T-helper 9 cell (primary cell): ENCODE measurements around the gene SRP9.
A peak's percentile ranks its signal among the peaks of the same experiment; 100 is the strongest.
"Not testable (repeated sequence)": the region's sequence is repeated elsewhere in the genome, so short reads cannot be mapped to it uniquely, and the experiment has no call there.

Source experiments
- DNase-seq: peaks from one replicate; pipeline ENCODE4 v3.0.0-alpha.2; 2020

SRP9 gene

DNA sequence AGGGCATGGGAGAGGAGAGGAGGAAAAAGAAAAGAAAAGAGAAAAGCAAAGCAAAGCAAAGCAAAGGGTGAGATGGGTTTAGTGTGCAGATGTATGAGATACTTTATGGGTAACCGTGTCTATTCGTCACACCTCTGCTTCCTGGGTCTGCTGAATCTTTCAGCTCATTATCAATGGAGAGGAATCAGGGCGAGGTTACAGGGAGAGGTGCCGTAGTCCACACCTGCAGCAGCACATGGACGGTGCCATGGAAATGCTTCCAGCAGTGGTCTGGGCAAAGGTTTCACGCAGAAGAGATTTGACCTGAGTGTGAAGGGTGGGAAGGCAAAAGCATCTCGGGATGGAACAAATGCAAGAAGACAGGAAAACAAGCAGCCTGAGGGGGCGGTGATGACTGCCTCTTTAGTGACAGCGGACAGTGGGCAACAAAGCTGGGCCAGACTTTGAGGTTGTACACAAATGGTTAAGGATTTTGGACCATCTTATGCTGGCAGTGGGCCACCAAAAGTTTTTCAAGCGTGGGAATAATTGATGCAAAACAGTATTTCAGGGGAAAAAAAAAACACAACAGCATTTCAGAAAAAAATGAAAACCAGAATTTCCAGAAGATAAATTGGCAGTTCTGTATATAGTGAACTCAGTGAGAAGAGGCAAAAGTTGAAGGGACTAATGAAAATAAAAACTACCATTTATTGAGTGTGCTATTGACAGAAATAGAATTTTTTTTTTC, 19.5 kb upstream of the SRP9 start:
- DNase-seq: no peak

GRCh38 chr1:225759972-225760371, 17.7 kb upstream of the SRP9 start:
- not testable (repeated sequence) for DNase-seq

- no peak for DNase-seq
Observed at GRCh38 chr1:225760531-225760930, 17.1 kb upstream of the SRP9 start.

- DNase-seq: not testable (repeated sequence)
Observed at GRCh38 chr1:225761395-225761794, 16.2 kb upstream of the SRP9 start.

DNA sequence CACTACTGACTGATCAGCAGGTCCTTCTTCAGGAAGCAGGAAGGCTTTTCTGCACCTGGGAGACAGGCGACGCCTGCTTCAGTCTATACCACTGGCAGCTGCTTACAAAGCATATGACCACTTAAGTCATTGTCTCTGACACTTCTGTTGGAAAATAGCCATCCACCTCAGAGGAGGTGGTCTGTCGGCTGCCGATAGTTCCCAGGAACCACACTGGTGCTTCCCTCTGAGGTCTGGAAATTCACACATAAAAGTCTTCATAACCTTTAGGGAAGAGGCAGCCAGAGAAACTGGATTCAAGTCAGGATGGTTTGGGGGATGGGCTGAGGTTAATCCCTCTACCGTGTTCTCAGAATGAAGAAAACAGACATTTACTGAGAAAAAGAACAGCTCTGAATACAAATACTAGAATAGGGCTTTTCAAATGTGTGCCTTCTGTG, 15.6 kb upstream of the SRP9 start:
- DNase-seq: no peak

DNA sequence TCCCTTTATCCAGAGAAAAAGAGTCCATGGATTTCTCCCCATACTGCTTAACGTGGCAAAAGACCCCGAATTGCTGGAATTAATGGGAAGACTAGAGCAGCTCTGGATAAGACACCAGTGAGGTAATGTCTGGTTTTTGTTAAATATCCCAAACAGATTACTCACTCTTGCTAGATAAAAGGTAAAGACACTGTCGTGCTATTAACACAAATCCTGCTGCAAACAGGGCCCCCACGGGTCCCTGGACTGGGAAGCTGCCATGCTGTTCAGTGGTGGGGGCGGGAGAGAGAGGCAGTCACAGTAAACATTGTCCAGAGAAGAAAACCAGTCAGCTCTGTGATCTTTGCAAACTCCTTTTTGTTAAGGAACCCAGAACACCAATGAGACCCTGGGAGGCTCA, 15.2 kb upstream of the SRP9 start:
- no peak for DNase-seq

DNA sequence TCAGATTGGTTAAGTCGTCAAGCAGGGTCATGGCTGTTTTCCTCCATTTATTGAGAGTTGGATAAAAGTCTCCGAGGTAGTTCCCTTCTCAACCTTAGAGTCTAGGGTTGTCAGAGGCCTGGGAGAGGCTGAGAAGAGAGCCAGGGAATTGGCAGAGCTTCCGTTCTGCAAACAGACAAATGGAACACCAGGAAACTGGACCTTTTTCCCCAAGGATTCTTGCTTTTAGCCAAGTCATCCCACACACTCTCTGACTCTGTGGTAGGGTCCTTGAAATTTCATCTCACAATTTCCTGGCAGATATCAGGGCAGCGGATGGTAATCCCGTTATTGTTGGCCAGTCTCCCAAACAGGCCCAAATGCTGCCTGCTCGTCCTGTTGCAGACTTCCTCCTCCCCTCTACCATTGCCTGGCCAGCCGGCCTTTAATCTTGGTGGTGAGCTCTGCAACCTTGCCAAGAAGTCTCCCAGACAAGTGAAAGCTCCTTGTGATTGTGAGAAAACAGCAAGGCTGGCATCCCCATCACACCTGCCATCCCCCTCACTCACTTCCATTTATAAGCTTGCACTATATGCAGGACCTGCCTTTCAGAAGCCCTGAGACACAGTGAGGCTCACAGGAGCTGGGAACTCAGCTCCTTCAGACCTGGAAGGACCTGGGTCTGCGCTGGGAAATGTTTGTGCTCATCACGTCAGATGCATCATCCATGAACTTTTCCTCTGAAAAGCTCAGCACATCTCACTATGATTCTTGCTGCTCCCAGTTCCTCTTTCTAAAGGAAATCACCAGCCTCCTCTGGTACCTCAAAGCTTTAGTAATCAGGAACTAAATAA, 13.7 kb upstream of the SRP9 start:
- no peak for DNase-seq

DNA sequence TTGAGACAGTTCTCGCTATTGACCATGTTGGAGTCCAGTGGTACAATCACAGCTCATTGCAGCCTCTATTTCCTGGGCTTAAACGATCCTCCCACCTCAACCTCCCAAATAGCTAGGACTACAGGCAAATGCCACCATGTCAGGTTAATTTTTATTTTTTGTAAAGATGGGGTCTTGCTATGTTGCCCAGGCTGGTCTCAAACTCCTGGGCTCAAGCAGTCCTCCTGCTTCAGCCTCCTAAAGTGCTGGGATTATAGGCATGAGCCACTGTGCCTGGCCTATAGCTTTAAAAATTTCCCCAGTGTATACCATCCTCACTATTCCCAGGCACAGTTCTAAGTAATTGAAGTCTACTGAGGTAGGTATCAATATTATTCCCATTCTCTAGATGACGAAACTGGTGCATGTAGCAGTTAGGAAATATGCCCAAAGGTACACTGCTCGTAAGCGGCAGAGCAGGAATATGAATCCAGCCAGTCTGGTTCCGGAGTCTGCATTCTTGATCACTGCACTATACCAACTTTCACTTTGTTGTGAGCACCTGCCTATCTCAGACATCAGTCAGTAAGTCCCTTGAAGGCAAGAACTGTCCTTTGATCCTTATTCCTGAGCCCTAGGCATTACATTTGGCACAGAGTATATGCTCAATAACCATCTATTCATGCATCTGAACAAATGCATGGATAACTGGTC, 11.5 kb upstream of the SRP9 start:
- DNase-seq: no peak

DNA sequence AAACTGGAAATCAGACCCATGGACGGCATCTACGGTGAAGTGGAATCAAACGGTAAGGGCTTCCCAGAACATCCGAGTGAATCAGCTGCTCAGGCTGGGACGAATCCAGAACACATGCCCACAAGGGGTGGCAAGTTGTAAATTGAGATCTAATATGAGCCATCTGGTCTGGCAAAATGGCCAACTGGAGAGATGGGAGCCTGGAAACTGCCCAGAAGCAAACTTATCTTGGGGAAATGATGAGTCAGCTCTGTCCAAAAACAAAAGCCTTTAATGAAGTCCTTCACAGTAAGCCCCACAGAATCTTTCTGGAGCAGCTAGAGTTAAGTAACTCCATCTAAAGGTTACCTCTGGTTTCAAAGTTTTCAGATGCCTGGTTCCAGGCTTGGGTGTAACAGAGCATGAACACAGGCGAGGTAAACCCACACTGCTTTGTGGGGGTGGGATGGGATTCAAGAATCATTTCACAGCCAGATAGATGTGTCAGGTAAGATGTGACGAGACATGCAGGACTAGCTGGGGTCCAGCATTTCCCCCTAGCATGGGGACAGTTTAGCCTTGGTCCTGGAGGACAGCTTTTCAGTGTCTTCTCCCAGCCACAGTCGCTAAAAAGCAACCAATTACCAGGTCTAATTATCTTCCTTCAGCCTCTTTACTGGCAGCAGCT, 10.5 kb upstream of the SRP9 start:
- no peak for DNase-seq

- DNase-seq: no peak
Observed at GRCh38 chr1:225767634-225768540, 9.7 kb upstream of the SRP9 start.

- DNase-seq: no peak
Observed at GRCh38 chr1:225768662-225769426, 8.8 kb upstream of the SRP9 start.

- DNase-seq: no peak
Observed at GRCh38 chr1:225769687-225770086, 7.9 kb upstream of the SRP9 start.

DNA sequence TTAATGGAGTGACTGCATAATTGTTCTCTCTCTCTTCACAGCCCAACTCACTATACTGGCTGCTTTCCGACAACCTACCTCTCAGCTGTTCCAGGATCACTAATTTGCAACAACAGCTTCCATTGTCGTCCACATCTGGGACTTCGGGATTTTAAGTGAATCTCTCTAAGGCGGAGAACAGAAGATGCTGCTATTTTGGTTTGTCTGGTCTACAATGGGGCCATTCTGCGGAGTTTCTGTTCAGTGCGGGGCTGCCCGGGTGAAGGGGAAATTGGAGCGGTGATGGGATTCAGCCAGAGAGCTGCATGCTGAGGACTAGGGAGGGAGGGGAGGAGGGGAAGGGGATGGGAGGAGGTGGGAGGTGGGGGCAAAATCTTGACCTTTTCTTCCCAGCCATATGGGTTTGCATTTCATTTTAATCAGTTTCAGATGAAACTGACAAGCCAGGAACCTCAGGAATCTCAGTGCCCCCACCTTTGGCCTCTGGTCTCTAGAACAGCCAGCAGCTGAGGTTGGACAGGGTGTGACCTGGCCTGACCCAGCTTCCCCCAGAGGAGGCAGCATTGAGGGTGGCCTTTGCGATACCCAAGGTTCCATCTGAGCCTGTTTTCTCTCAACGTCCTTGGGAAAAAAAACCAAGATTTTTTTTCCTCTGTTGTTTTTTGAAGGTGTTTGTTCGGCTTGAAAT, 6.9 kb upstream of the SRP9 start:
- no peak for DNase-seq

- no peak for DNase-seq
Observed at GRCh38 chr1:225771661-225772322, 5.8 kb upstream of the SRP9 start.

DNA sequence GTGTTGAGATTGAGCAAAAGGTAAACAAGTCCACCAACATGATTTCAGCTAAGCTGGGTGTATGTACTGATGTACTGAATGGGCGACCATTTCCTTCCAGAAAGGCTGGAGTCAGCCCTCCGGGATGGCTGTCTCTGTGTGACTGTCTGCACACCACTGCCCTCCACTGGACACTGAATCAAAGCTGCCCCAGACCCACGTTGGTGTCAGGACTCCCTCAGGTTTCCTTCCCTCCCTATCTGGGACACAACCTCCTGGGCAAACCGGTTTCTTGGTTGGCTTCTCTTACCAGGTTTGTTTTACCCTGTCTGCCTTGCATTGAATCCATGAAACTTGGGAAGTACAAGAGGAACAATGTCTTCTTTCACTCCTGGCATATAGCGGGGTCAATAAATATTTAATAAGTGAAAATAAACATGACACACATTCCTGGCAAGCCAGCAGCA, 5.3 kb upstream of the SRP9 start:
- DNase-seq: no peak

- DNase-seq: no peak
Observed at GRCh38 chr1:225772848-225773247, 4.8 kb upstream of the SRP9 start.

DNA sequence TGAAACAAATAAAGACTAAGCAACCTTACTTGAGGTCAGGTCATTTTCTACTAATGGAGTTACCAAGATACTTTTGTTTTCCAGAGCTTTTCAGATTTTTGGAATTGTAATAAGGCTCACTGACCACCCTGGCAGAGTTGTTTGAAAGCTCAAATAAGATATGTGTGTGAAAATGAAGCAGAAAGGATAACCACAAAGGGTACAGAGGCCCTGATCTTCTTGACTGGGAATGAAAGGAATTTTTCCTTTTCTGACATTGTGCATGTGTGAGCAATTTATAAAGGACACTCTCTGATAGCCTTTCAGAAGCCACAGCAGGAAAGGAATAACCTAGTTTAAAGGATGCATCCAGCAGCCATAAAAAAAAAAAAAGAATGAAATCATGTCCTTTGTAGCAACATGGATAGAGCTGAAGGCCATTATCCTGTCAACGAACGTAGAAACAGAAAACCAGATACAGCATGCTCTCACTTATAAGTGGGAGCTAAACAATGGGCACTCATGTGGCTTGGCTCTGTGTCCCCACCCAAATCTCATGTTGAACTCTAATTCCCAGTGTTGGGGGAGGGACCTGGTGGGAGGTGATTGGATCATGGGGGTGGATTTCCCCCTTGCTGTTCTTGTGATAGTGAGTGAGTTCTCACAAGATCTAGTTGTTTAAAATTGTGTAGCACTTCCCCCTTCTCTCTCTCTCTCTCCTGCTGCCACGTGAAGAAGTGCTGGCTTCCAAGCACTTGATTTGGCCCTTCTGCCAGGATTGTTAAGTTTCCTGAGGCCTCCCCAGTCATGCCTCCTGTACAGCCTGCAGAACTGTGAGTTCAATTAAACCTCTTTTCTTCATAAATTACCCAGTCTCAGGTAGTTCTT, 3.1 kb upstream of the SRP9 start:
- no peak for DNase-seq

DNA sequence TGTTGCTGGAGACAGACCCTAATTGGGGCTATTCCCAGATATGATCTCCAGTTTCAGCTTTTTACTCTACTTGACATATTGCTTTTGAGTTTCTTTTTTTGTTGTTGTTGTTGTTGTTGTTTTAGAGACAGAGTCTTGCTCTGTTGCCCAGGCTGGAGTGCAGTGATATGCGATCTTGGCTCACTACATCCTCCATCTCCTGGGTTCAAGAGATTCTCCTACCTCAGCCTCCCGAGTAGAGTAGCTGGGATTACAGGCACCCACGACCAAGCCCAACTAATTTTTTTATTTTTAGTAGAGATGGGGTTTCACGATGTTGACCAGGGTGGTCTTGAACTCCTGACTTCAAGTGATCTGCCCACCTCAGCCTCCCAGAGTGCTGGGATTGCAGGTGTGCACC, 1.3 kb upstream of the SRP9 start:
- DNase-seq: no peak

GRCh38 chr1:225777058-225777582, 506 bp upstream of the SRP9 start:
- DNase-seq: peak; percentile 4
